CD4-positive, alpha-beta T cell treated with Interleukin-10 for 1 hour (primary cell): ENCODE measurements around the gene SLC22A31.
A peak's percentile ranks its signal among the peaks of the same experiment; 100 is the strongest.
"Not testable (repeated sequence)": the region's sequence is repeated elsewhere in the genome, so short reads cannot be mapped to it uniquely, and the experiment has no call there.

ENCODE experiments used
- DNase-seq: peaks from one replicate; pipeline ENCODE4 v3.0.0-alpha.2; 2020

SLC22A31 gene

GRCh38 chr16:89178453-89179147 is 21.7 kb downstream of the SLC22A31 start:
- DNase-seq, result no peak

GRCh38 chr16:89177501-89177900 is 22.8 kb downstream of the SLC22A31 start:
- no peak for DNase-seq

- DNase-seq, result no peak
Observed at GRCh38 chr16:89176717-89177116, 23.6 kb downstream of the SLC22A31 start.

GRCh38 chr16:89176147-89176690 is 24.1 kb downstream of the SLC22A31 start:
- no peak for DNase-seq

GRCh38 chr16:89175280-89176146 is 24.8 kb downstream of the SLC22A31 start:
- no peak for DNase-seq

- DNase-seq, result no peak
Observed at GRCh38 chr16:89174877-89175276, 25.5 kb downstream of the SLC22A31 start.

- DNase-seq, result no peak
Observed at GRCh38 chr16:89174055-89174827, 26.1 kb downstream of the SLC22A31 start.

GRCh38 chr16:89173174-89173921 is 27.0 kb downstream of the SLC22A31 start:
- DNase-seq, result no peak

GRCh38 chr16:89172528-89173173 is 27.7 kb downstream of the SLC22A31 start:
- DNase-seq, result no peak

- DNase-seq, result no peak
Observed at GRCh38 chr16:89172171-89172527, 28.2 kb downstream of the SLC22A31 start.

GRCh38 chr16:89171216-89172170 is 28.8 kb downstream of the SLC22A31 start, which contains the start of gene CDH15:
CDH15 (plus strand) TSS chr16:89171748; CDS start chr16:89171832, 84 bp downstream.
- DNase-seq, result peak; percentile 97

GRCh38 chr16:89170346-89171215 is 29.8 kb downstream of the SLC22A31 start:
- no peak for DNase-seq

- DNase-seq, result no peak
Observed at GRCh38 chr16:89169778-89170177, 30.6 kb downstream of the SLC22A31 start.

- no peak for DNase-seq
Observed at GRCh38 chr16:89168381-89169189, 31.8 kb downstream of the SLC22A31 start.

- DNase-seq, result peak; percentile 84
Observed at GRCh38 chr16:89167425-89167941, 32.9 kb downstream of the SLC22A31 start.

- no peak for DNase-seq
Observed at GRCh38 chr16:89166696-89167424, 33.5 kb downstream of the SLC22A31 start.

- not testable (repeated sequence) for DNase-seq
Observed at GRCh38 chr16:89165681-89165979, 34.7 kb downstream of the SLC22A31 start.
